ENCODE measurements around the gene ATP5MC2.
"Not testable (repeated sequence)": the region's sequence is repeated elsewhere in the genome, so short reads cannot be mapped to it uniquely, and the experiment has no call there.

ATP5MC2 gene

GRCh38 chr12:53643232-53643979, 32.5 kb downstream of the ATP5MC2 start:
- in situ Hi-C loops (cut with MboI; ENCODE audit: low pct_unique_long_range_greater_than_20kb, low sequenced_read_pairs, unreplicated experiment): no loop called here
- DNase-seq (ENCODE audit: low spot score): no peak
- TF ChIP-seq, protein P1, sequence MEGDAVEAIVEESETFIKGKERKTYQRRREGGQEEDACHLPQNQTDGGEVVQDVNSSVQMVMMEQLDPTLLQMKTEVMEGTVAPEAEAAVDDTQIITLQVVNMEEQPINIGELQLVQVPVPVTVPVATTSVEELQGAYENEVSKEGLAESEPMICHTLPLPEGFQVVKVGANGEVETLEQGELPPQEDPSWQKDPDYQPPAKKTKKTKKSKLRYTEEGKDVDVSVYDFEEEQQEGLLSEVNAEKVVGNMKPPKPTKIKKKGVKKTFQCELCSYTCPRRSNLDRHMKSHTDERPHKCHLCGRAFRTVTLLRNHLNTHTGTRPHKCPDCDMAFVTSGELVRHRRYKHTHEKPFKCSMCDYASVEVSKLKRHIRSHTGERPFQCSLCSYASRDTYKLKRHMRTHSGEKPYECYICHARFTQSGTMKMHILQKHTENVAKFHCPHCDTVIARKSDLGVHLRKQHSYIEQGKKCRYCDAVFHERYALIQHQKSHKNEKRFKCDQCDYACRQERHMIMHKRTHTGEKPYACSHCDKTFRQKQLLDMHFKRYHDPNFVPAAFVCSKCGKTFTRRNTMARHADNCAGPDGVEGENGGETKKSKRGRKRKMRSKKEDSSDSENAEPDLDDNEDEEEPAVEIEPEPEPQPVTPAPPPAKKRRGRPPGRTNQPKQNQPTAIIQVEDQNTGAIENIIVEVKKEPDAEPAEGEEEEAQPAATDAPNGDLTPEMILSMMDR (IDR thresholded peaks at IDR 0.05; ENCODE audit: extremely low read depth, insufficient read depth, missing control alignments): no peak

DNA sequence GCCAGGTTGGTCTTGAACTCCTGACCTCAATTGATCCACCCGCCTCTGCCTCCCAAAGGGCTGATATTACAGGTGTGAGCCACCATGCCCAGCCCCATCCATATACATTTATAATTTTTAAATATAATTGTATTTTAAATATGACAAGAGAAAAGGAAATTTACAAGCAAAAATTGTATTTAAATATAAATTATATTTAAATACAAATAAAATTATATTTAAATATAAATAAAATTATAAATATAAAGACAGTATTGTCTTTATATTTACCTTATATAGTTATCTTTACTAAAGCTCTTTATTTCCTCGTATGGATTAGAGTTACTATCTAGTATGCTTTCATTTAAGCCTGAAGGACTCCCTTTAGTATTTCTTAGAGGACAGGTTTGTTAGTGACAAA, 37.8 kb downstream of the ATP5MC2 start:
- TF ChIP-seq, protein P1 (IDR thresholded peaks at IDR 0.05; ENCODE audit: extremely low read depth, insufficient read depth, missing control alignments): no peak
- DNase-seq (ENCODE audit: low spot score): no peak
- in situ Hi-C loops (cut with MboI; ENCODE audit: low pct_unique_long_range_greater_than_20kb, low sequenced_read_pairs, unreplicated experiment): no loop called here

GRCh38 chr12:53636641-53637040, 39.2 kb downstream of the ATP5MC2 start:
- in situ Hi-C loops (cut with MboI; ENCODE audit: low pct_unique_long_range_greater_than_20kb, low sequenced_read_pairs, unreplicated experiment): no loop called here
- TF ChIP-seq, protein P1 (IDR thresholded peaks at IDR 0.05; ENCODE audit: extremely low read depth, insufficient read depth, missing control alignments): no peak
- DNase-seq (ENCODE audit: low spot score): no peak

DNA sequence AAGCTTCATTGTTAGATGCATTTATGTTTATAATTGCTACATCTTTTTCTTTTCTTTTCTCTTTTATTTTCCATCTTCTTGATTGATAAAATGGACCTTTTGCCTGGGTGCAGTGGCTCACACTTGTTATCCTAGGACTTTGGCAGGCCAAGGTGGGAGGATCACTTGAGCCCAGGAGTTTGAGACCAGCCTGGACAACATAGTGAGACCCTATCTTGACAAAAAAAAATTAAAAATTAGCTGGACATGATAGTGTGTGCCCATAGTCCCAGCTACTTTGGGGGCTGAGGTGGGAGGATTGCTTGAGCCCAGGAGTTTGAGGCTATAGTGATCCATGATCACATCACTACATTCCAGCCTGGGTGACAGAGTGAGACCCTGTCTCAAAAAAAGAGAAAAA, 40.2 kb downstream of the ATP5MC2 start:
- in situ Hi-C loops (cut with MboI; ENCODE audit: low pct_unique_long_range_greater_than_20kb, low sequenced_read_pairs, unreplicated experiment); DNase-seq (ENCODE audit: low spot score): not testable (repeated sequence)

GRCh38 chr12:53631721-53632120, 44.2 kb downstream of the ATP5MC2 start:
- TF ChIP-seq, protein P1 (IDR thresholded peaks at IDR 0.05; ENCODE audit: extremely low read depth, insufficient read depth, missing control alignments): peak; percentile 1

GRCh38 chr12:53627919-53628318, 48.0 kb downstream of the ATP5MC2 start:
- TF ChIP-seq, protein P1 (IDR thresholded peaks at IDR 0.05; ENCODE audit: extremely low read depth, insufficient read depth, missing control alignments): no peak

More at GRCh38 chr12:53631721-53632120, 44.2 kb downstream of the ATP5MC2 start:
- DNase-seq (ENCODE audit: low spot score): no peak
- in situ Hi-C loops (cut with MboI; ENCODE audit: low pct_unique_long_range_greater_than_20kb, low sequenced_read_pairs, unreplicated experiment): no loop called here

GRCh38 chr12:53626702-53627169, 49.1 kb downstream of the ATP5MC2 start:
- TF ChIP-seq, protein P1 (IDR thresholded peaks at IDR 0.05; ENCODE audit: extremely low read depth, insufficient read depth, missing control alignments): no peak
- in situ Hi-C loops (cut with MboI; ENCODE audit: low pct_unique_long_range_greater_than_20kb, low sequenced_read_pairs, unreplicated experiment): no loop called here
- peak; percentile 32 for DNase-seq (ENCODE audit: low spot score)

More at GRCh38 chr12:53627919-53628318, 48.0 kb downstream of the ATP5MC2 start:
- in situ Hi-C loops (cut with MboI; ENCODE audit: low pct_unique_long_range_greater_than_20kb, low sequenced_read_pairs, unreplicated experiment): no loop called here
- DNase-seq (ENCODE audit: low spot score): no peak

Measured in GM13977 (cell line).